Measurements from ENCODE around the gene ZACN. TPM values are rescaled to one million over a fixed set of nuclear protein-coding genes. Genes with fewer than 3 reads are reported as not detected.

ZACN gene
- total RNA-seq, 1 donor from 2014 or later: 0.29 TPM

GRCh38 chr17:76091526-76092286 lies 12.7 kb downstream of the ZACN start:
- no peak overlapping the region for H3K4me3 Mint-ChIP-seq
- no peaks in the 10 kb centered on the region for H3K9me3 Mint-ChIP-seq
- TF ChIP-seq, protein P1, sequence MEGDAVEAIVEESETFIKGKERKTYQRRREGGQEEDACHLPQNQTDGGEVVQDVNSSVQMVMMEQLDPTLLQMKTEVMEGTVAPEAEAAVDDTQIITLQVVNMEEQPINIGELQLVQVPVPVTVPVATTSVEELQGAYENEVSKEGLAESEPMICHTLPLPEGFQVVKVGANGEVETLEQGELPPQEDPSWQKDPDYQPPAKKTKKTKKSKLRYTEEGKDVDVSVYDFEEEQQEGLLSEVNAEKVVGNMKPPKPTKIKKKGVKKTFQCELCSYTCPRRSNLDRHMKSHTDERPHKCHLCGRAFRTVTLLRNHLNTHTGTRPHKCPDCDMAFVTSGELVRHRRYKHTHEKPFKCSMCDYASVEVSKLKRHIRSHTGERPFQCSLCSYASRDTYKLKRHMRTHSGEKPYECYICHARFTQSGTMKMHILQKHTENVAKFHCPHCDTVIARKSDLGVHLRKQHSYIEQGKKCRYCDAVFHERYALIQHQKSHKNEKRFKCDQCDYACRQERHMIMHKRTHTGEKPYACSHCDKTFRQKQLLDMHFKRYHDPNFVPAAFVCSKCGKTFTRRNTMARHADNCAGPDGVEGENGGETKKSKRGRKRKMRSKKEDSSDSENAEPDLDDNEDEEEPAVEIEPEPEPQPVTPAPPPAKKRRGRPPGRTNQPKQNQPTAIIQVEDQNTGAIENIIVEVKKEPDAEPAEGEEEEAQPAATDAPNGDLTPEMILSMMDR (conservative IDR thresholded peaks at IDR 0.05): no peak
- no peaks in the 10 kb centered on the region for H3K27me3 Mint-ChIP-seq
- H3K27ac Mint-ChIP-seq: no peak overlapping the region
- no peak for DNase-seq (ENCODE audit: extremely low spot score, unreplicated experiment)
- no peaks in the 10 kb centered on the region for H3K4me1 Mint-ChIP-seq (ENCODE audit: unreplicated experiment)
- H3K36me3 Mint-ChIP-seq: peaks cover 6% of the 10 kb centered on the region

GRCh38 chr17:76092526-76093413 lies 13.8 kb downstream of the ZACN start:
- Mint-ChIP-seq H3K9me3 (no peaks in the 10 kb centered on the region), H3K4me3 (no peak overlapping the region), H3K27ac (no peak overlapping the region), H3K27me3 (no peaks in the 10 kb centered on the region), H3K4me1 (ENCODE audit: unreplicated experiment) (no peaks in the 10 kb centered on the region), H3K36me3 (peaks cover 6% of the 10 kb centered on the region)
- DNase-seq (ENCODE audit: extremely low spot score, unreplicated experiment): no peak
- TF ChIP-seq, protein P1 (conservative IDR thresholded peaks at IDR 0.05): no peak

GRCh38 chr17:76094046-76094445 lies 15.1 kb downstream of the ZACN start:
- no peaks in the 10 kb centered on the region for H3K27me3 Mint-ChIP-seq
- no peak overlapping the region for H3K27ac Mint-ChIP-seq
- H3K4me3 Mint-ChIP-seq: no peak overlapping the region
- no peaks in the 10 kb centered on the region for H3K9me3 Mint-ChIP-seq
- DNase-seq (ENCODE audit: extremely low spot score, unreplicated experiment): no peak
- H3K4me1 Mint-ChIP-seq (ENCODE audit: unreplicated experiment): no peaks in the 10 kb centered on the region
- TF ChIP-seq, protein P1 (conservative IDR thresholded peaks at IDR 0.05): no peak
- peaks cover 6% of the 10 kb centered on the region for H3K36me3 Mint-ChIP-seq

- Mint-ChIP-seq H3K27me3 (no peaks in the 10 kb centered on the region), H3K4me1 (ENCODE audit: unreplicated experiment) (no peaks in the 10 kb centered on the region), H3K27ac (no peak overlapping the region), H3K9me3 (no peaks in the 10 kb centered on the region), H3K36me3 (peaks cover 14% of the 10 kb centered on the region), H3K4me3 (no peak overlapping the region)
- TF ChIP-seq, protein P1 (conservative IDR thresholded peaks at IDR 0.05): no peak
- DNase-seq (ENCODE audit: extremely low spot score, unreplicated experiment): no peak
Measured at GRCh38 chr17:76095943-76096342, 17.0 kb downstream of the ZACN start.

GRCh38 chr17:76097716-76098295 lies 18.8 kb downstream of the ZACN start:
- H3K4me3 Mint-ChIP-seq: no peak overlapping the region
- H3K27me3 Mint-ChIP-seq: no peaks in the 10 kb centered on the region
- TF ChIP-seq, protein P1 (conservative IDR thresholded peaks at IDR 0.05): no peak
- no peak overlapping the region for H3K27ac Mint-ChIP-seq
- H3K36me3 Mint-ChIP-seq: peaks cover 17% of the 10 kb centered on the region
- DNase-seq (ENCODE audit: extremely low spot score, unreplicated experiment): no peak
- H3K4me1 Mint-ChIP-seq (ENCODE audit: unreplicated experiment): no peaks in the 10 kb centered on the region
- H3K9me3 Mint-ChIP-seq: no peaks in the 10 kb centered on the region
